Sigmoid colon (tissue), 4 donors: ENCODE measurements around the gene FAM180A.

Source experiments
- EP300 ChIP-seq, 4 donors: sonication (generic); formaldehyde crosslinking; IDR thresholded peaks; one replicate each; pipeline ENCODE4 v1.6.1; 2017; ENCODE audit warnings: antibody characterized with exemption in 4 of 4
- TF ChIP-seq, protein P1 (sequence below), 4 experiments: fragments of 450-650 bp in 3 of 4; fragments of 200-600 bp in 1 of 4; IDR thresholded peaks; one replicate each; pipeline ENCODE4 v1.5.1; 2016 to 2019; ENCODE audit warnings: antibody characterized with exemption in 4 of 4, mild to moderate bottlenecking in 3 of 4, moderate library complexity in 2 of 4

DNA sequence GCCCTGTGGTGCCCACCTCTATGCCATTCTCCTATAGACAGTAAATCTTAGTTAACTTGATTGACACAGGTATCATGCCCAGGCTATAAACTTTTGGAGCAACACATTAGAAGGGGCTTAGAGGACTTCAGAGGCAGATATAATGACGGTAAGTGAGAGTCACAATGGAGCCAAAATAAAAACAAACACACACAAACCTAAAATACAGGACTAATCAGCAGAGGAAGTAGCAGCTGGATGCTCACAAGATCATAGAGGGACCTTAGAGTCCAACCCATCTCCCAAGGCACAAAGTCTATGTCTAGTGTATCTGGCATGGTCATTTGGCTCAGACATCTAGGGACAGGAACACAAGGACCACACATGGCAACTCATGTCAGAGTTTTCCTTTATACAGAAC, 32.9 kb downstream of the FAM180A start:
- TF ChIP-seq, protein P1, sequence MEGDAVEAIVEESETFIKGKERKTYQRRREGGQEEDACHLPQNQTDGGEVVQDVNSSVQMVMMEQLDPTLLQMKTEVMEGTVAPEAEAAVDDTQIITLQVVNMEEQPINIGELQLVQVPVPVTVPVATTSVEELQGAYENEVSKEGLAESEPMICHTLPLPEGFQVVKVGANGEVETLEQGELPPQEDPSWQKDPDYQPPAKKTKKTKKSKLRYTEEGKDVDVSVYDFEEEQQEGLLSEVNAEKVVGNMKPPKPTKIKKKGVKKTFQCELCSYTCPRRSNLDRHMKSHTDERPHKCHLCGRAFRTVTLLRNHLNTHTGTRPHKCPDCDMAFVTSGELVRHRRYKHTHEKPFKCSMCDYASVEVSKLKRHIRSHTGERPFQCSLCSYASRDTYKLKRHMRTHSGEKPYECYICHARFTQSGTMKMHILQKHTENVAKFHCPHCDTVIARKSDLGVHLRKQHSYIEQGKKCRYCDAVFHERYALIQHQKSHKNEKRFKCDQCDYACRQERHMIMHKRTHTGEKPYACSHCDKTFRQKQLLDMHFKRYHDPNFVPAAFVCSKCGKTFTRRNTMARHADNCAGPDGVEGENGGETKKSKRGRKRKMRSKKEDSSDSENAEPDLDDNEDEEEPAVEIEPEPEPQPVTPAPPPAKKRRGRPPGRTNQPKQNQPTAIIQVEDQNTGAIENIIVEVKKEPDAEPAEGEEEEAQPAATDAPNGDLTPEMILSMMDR (IDR thresholded peaks at IDR 0.05), result no peak
- no peak for TF ChIP-seq EP300 (IDR thresholded peaks at IDR 0.05)
